Left renal cortex interstitium (tissue), 4 donors: ENCODE results near the gene HBG1. TPM values are rescaled to one million over a fixed set of nuclear protein-coding genes. Genes with fewer than 3 reads are reported as not detected.
"Not testable (repeated sequence)": the region's sequence is repeated elsewhere in the genome, so short reads cannot be mapped to it uniquely, and the experiment has no call there.

ENCODE experiments used
- DNase-seq, 4 donors: peaks; one replicate each; pipeline ENCODE4 v3.0.0-alpha.2; 2013; ENCODE audit warnings: low read depth in 4 of 4, low spot score in 2 of 4, missing footprints in 1 of 4
- polyA plus RNA-seq, 4 donors: library from polyadenylated mRNA; unstranded; fragments of 120-200 nt; gene quantifications; one replicate each; pipeline ENCODE4 v1.2.1, GENCODE V29; 2013; ENCODE audit not compliant: insufficient read length in 4 of 4

HBG1 gene
- 1 to 10 TPM; 3.5 to 7.1 (median 5.8) TPM for polyA plus RNA-seq

GRCh38 chr11:5249807-5250396 is at the start of gene HBG1:
Gene HBG1 (minus strand): TSS chr11:5249857. CDS start chr11:5249804, 53 bp downstream.
- not testable (repeated sequence) for DNase-seq

GRCh38 chr11:5298451-5298850 is 48.8 kb upstream of the HBG1 start:
- DNase-seq: no peak

GRCh38 chr11:5297721-5298323 is 48.2 kb upstream of the HBG1 start:
- DNase-seq: no peak

GRCh38 chr11:5294342-5294995 is 44.8 kb upstream of the HBG1 start:
- DNase-seq: not testable (repeated sequence)

GRCh38 chr11:5293028-5293427 is 43.4 kb upstream of the HBG1 start:
- DNase-seq: no peak

GRCh38 chr11:5291207-5291838 is 41.7 kb upstream of the HBG1 start:
- DNase-seq: no peak

GRCh38 chr11:5290106-5290505 is 40.4 kb upstream of the HBG1 start:
- DNase-seq: no peak

- DNase-seq: no peak
Measured at GRCh38 chr11:5289696-5290095, 40.0 kb upstream of the HBG1 start.

GRCh38 chr11:5288906-5289550 is 39.4 kb upstream of the HBG1 start:
- no peak for DNase-seq

GRCh38 chr11:5288108-5288905 is 38.6 kb upstream of the HBG1 start:
- DNase-seq: no peak

- DNase-seq: no peak
Measured at GRCh38 chr11:5286901-5287300, 37.2 kb upstream of the HBG1 start.

GRCh38 chr11:5286351-5286750 is 36.7 kb upstream of the HBG1 start:
- DNase-seq: no peak

GRCh38 chr11:5285703-5286340 is 36.2 kb upstream of the HBG1 start:
- no peak for DNase-seq

GRCh38 chr11:5284637-5285036 is 35.0 kb upstream of the HBG1 start:
- DNase-seq: no peak

- DNase-seq: no peak
Measured at GRCh38 chr11:5283882-5284281, 34.2 kb upstream of the HBG1 start.

GRCh38 chr11:5283086-5283485 is 33.4 kb upstream of the HBG1 start:
- DNase-seq: no peak

GRCh38 chr11:5282628-5283027 is 33.0 kb upstream of the HBG1 start:
- no peak for DNase-seq

GRCh38 chr11:5281596-5281995 is 31.9 kb upstream of the HBG1 start:
- no peak for DNase-seq

GRCh38 chr11:5280582-5281102 is 31.0 kb upstream of the HBG1 start:
- DNase-seq: no peak
